Heart right ventricle (tissue), 16 donors: ENCODE measurements around the gene C1orf74. TPM values are rescaled to one million over a fixed set of nuclear protein-coding genes. Genes with fewer than 3 reads are reported as not detected.

Experiments
- ATAC-seq, 8 donors: fragments of 200-7000 bp; cut with Tn5 transposase; one replicate each; pipeline ENCODE4 v1.9.1; 2020; ENCODE audit warnings: mild to moderate bottlenecking in 8 of 8, moderate library complexity in 8 of 8, moderate number of reproducible peaks in 1 of 8
- DNase-seq, 2 donors: peaks; one replicate each; pipeline ENCODE4 v3.0.0-alpha.2; 2020
- H3K27ac ChIP-seq, 10 donors: fragments of 200-600 bp; sonication (generic) in 2 of 10; one replicate each; pipeline versions ENCODE4 v1.5.0 to v1.8.0; 2020 to 2022; ENCODE audit warnings: mild to moderate bottlenecking in 3 of 10
- H3K27me3 ChIP-seq, 7 donors: fragments of 200-600 bp; one replicate each; pipeline ENCODE4 v1.8.0; 2021 to 2022; ENCODE audit warnings: mild to moderate bottlenecking in 2 of 7
- H3K36me3 ChIP-seq, 9 donors: fragments of 200-600 bp; sonication (generic) in 1 of 9; one replicate each; pipeline versions ENCODE4 v1.5.0 to v1.8.0; 2020 to 2022; ENCODE audit warnings: mild to moderate bottlenecking in 2 of 9
- H3K4me1 ChIP-seq, 9 donors: fragments of 200-600 bp; sonication (generic) in 1 of 9; one replicate each; pipeline versions ENCODE4 v1.5.0 to v1.8.0; 2020 to 2022; ENCODE audit warnings: mild to moderate bottlenecking in 4 of 9
- H3K4me3 ChIP-seq, 10 donors: fragments of 200-600 bp; sonication (generic) in 2 of 10; one replicate each; pipeline versions ENCODE4 v1.5.0 to v1.8.0; 2020 to 2022; ENCODE audit warnings: mild to moderate bottlenecking in 7 of 10, moderate library complexity in 2 of 10
- H3K9me3 ChIP-seq, 11 donors: fragments of 200-600 bp in 10 of 11; sonication (generic) in 2 of 11; one replicate each; pipeline versions ENCODE4 v1.5.0 to v1.8.0; 2013 to 2022; ENCODE audit warnings: mild to moderate bottlenecking in 2 of 11, control low read depth in 1 of 11, moderate library complexity in 1 of 11
- CTCF ChIP-seq, 9 donors: fragments of 200-600 bp; sonication (generic) in 2 of 9; IDR thresholded peaks; one replicate each; pipeline versions ENCODE4 v1.5.0 to v1.8.0; 2021 to 2022; ENCODE audit warnings: antibody characterized with exemption in 9 of 9, mild to moderate bottlenecking in 5 of 9, moderate library complexity in 1 of 9
- WGBS, 2 donors: extraction: QIAGEN DNeasy Blood & Tissue Kit; methylation state at CpG; one replicate each; pipeline ENCODE4 v1.1.7; 2013; ENCODE audit warnings: inconsistent platforms in 1 of 2; 5-methylcytosine and 5-hydroxymethylcytosine counted together
- intact Hi-C, 10 donors: fragments of 100-400 bp; cut with DNase I; formaldehyde crosslinking; loops; one replicate each; pipeline versions ENCODE4 v1.11.1 to v1.14.2; 2022
- polyA plus RNA-seq, 2 donors: library from polyadenylated mRNA; stranded (reverse); fragments of 200-250 nt; gene quantifications; one replicate each; pipeline ENCODE4 v1.2.3, GENCODE V29; 2013
- total RNA-seq, 10 donors: library from RNA; stranded (reverse); fragmentation: NEBNext Ultra II Directional in 3 of 10; extraction: Animal tissue kit (Norgen Biotek cat#: 25700) in 3 of 10; gene quantifications; one replicate each; pipeline versions ENCODE4 v1.2.1 to v1.2.4, GENCODE V29; 2021 to 2023
- donor health status: Arrhythmogenic right ventricular cardiomyopathy.
- donor health status: ischemic (EF 13 %, LVEDD 7.1; RV severe dilation, severe dysfunction).
- donor health status: healthy with polysubstance abuse.
- donor health status: DM: no; HTN: yes; CAD: no.
- donor health status: DM: no; HTN: no; CAD: no.
- donor health status: ischemic (EF 25% LVEDD 6.9; RV normal size, moderate dysfunction).
- donor health status: ischemic (EF 25% LVEDD 5.7; RV mildly dilated, moderate dysfunction).
- donor health status: healthy.
- donor health status: DM: yes; HTN: yes; CAD: no.
- donor health status: Ischemic cardiomyopathy.
- donor health status: ischemic (EF 35%, LVEDD 5.7; RV mildly dilated, moderate dysfunction).
- donor health status: nonischemic (EF 11% LVEDD 7.7; RV severe dilation, severe dysfunction).
- donor health status: DM: yes; HTN: yes; CAD: no.
- donor health status: PGD.
- donor health status: ischemic (EF 29% LVEDD 5.4; RV normal size, mild dysfunction).
- donor health status: nonischemic (EF 23%, LVEDD 6.1; RV moderate dilation, normal function).

The C1orf74 gene
- total and polyA plus RNA-seq, 12 donors, result 1.0 to 2.8 (median 1.8) TPM

- DNase-seq (no peak), ATAC-seq (no peak)
- TF ChIP-seq CTCF (IDR thresholded peaks at IDR 0.05), result no peak
- H3K27me3 ChIP-seq, result peaks cover 0 to 22% (median 0%) of the 10 kb centered on the region in 7 donors
- no peak overlapping the region for H3K27ac ChIP-seq
- H3K4me1 ChIP-seq, result no peaks in the 10 kb centered on the region
- WGBS, 2 donors, result 64 to 69% methylated on average over 3 of the region's 3 CpGs
- no peaks in the 10 kb centered on the region for H3K9me3 ChIP-seq
- H3K36me3 ChIP-seq, result no peaks in the 10 kb centered on the region
- no peak overlapping the region for H3K4me3 ChIP-seq
- intact Hi-C loops, result loop anchor here in 1 of 10 donors (1.0 kb wide), 1 partner anchor 22 kb away; no protein-coding TSS in a partner anchor
Observed at GRCh38 chr1:209816923-209817322, 32.6 kb upstream of the C1orf74 start.

- Histone ChIP-seq H3K36me3 (no peaks in the 10 kb centered on the region), H3K27me3 (peaks cover 0 to 22% (median 0%) of the 10 kb centered on the region in 7 donors), H3K9me3 (no peaks in the 10 kb centered on the region), H3K27ac (no peak overlapping the region), H3K4me1 (no peaks in the 10 kb centered on the region), H3K4me3 (no peak overlapping the region)
- intact Hi-C loops, result loop anchor here in 1 of 10 donors (1.0 kb wide), 1 partner anchor 21 kb away; no protein-coding TSS in a partner anchor
- DNase-seq, result no peak
- TF ChIP-seq CTCF (IDR thresholded peaks at IDR 0.05), result no peak
- peak in 1 of 8 donors; percentile 20 for ATAC-seq
- 74 to 84% methylated on average over 6 of the region's 6 CpGs for WGBS, 2 donors
Observed at GRCh38 chr1:209815931-209816341, 31.6 kb upstream of the C1orf74 start.

- intact Hi-C loops, result no loop called here
Observed at GRCh38 chr1:209815490-209815889, 31.1 kb upstream of the C1orf74 start.

GRCh38 chr1:209813902-209814301, 29.5 kb upstream of the C1orf74 start:
- no peaks in the 10 kb centered on the region for H3K9me3 ChIP-seq
- H3K27ac ChIP-seq, result no peak overlapping the region
- ATAC-seq (no peak), DNase-seq (no peak)
- H3K4me3 ChIP-seq, result no peak overlapping the region
- TF ChIP-seq CTCF (IDR thresholded peaks at IDR 0.05), result no peak
- WGBS, 2 donors, result 86% methylated on average over 4 of the region's 4 CpGs
- H3K36me3 ChIP-seq, result no peaks in the 10 kb centered on the region
- H3K4me1 ChIP-seq, result peaks cover 0 to under 1% (median 0%) of the 10 kb centered on the region in 9 donors
- H3K27me3 ChIP-seq, result peaks cover 0 to 6% (median 0%) of the 10 kb centered on the region in 7 donors
- intact Hi-C loops, result no loop called here

More at GRCh38 chr1:209815490-209815889, 31.1 kb upstream of the C1orf74 start:
- no peak for ATAC-seq
- H3K27me3 ChIP-seq, result peaks cover 0 to 22% (median 0%) of the 10 kb centered on the region in 7 donors
- no peaks in the 10 kb centered on the region for H3K4me1 ChIP-seq
- H3K36me3 ChIP-seq, result no peaks in the 10 kb centered on the region
- H3K9me3 ChIP-seq, result no peaks in the 10 kb centered on the region
- no peak overlapping the region for H3K27ac ChIP-seq
- DNase-seq, result no peak
- no peak overlapping the region for H3K4me3 ChIP-seq
- no peak for TF ChIP-seq CTCF (IDR thresholded peaks at IDR 0.05)
- 83 to 84% methylated on average over 3 of the region's 3 CpGs for WGBS, 2 donors
